ENCODE data around the gene TWNK.
A peak's percentile ranks its signal among the peaks of the same experiment; 100 is the strongest.
"Not testable (repeated sequence)": the region's sequence is repeated elsewhere in the genome, so short reads cannot be mapped to it uniquely, and the experiment has no call there.

TWNK gene

DNA sequence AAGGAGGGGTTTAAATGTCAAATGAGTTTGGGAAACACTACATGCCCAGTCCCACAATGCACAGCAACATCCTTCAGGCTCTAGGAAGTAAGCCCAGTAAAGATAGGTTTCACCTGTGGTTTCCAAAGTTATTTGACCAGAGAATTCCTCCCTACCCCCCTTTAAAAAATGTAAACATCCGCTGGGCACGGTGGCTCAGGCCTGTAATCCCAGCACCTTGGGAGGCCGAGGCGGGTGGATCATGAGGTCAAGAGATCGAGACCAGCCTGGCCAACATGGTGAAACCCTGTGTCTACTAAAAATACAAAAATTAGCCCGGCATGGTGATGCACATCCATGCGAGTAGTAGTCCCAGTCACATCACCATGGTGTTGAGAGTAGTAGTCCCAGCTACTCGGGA is 11.9 kb upstream of the TWNK start:
- not testable (repeated sequence) for DNase-seq

DNA sequence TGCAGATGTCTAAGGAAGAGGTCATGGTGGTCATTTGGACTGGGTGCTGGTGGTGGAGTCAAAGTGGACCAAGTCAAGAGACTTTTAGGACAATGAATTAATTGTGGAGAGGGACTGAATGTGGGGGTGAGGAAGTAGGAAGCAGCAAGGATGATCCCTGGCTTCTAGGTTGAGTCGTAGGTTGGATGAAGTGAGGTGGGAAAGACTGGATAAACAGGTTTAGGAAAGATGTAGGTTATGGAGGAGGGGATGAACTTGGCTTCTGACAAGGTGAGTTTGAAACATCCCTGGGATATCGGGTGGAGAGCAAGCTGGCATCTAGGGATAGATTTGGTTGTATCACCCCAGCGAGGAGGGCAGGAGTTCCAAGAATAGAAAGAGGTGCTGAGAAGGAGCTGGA is 10.4 kb upstream of the TWNK start:
- no peak for DNase-seq

DNA sequence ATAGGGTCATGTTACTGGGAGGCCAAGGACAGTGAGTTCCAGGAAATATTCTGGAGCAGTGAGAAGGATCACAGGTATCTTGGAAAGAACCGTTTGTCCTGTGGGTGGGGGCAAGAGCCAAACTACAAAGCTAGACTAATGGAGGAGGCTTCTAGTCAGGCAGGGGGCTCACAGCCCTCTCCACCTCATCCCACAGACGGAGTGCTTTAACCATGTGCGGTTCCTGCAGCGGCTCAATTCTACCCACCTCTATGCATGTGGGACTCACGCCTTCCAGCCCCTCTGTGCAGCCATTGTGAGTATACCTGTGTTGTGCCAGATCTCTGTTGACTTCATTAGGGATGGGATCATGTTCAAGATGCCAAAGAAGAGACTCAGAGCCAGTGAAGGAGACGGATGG is 9.9 kb upstream of the TWNK start:
- DNase-seq: no peak

DNA sequence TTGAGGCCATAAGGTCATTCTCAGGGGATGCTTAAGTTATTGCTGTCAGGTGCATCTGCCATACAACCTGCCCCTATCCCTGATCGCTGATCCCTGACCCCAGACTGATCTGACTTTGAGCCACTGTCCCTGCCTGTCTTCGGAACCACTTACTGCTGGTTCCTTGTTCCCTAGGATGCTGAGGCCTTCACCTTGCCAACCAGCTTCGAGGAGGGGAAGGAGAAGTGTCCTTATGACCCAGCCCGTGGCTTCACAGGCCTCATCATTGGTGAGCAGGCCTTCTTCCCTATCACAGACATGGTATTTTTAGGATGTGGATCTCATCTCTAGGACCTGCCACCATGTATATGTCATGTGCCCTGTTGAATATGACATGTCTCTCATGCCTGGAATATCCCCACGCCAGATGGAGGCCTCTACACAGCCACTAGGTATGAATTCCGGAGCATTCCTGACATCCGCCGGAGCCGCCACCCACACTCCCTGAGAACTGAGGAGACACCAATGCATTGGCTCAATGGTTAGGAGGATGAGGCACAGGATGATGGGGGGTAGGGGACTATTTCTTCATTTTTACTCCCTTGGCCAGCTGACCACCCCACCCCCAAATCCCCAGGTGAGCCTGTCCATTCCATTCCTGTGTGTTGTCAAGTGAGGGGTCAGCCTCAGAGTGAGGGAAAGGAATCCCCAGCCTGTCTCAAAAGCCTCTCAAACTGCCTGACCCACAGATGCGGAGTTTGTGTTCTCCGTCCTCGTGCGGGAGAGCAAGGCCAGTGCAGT is 9.0 kb upstream of the TWNK start:
- DNase-seq: no peak

DNA sequence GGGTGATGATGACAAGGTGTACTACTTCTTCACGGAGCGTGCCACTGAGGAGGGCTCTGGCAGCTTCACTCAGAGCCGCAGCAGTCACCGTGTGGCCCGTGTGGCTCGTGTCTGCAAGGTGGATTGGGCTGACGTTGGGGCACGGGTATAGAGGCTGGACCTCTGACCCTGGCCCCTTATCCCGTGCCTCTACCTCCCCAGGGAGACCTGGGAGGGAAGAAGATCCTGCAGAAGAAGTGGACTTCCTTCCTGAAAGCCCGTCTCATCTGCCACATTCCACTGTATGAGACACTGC is 8.5 kb upstream of the TWNK start:
- no peak for DNase-seq

DNA sequence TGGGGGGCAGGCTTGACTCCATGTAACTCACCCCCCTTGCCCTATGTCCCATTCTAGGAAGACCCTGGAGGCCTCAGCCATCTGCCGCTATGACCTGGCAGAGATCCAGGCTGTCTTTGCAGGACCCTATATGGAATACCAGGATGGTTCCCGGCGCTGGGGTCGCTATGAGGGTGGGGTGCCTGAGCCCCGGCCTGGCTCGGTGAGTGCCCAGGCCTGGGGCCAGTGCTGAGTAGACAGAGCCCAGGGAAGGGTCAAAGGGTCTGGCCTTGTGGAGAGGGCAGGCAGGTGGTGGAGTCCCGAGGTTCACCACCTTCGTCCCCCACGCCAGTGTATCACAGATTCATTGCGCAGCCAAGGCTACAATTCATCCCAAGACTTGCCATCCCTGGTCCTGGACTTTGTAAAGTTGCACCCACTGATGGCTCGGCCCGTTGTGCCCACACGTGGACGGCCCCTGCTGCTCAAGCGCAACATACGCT is 7.5 kb upstream of the TWNK start:
- no peak for DNase-seq

DNA sequence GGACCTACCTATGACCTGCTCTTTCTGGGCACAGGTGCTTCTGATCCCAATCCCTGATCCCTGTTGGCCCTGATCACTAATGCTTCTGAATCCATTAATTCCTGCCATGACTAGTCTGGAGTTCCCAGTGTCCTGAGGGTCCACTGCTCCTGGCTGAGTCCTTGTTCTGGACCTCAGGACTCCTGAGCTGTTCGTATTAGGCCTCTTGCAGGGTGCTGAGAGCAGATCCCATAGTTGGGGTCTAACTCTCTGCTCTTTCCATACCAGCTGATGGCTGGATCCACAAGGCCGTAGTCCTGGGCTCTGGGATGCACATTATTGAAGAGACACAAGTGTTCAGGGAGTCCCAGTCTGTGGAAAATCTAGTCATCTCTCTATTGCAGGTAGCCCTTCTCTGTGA is 7.0 kb upstream of the TWNK start:
- DNase-seq: no peak

DNA sequence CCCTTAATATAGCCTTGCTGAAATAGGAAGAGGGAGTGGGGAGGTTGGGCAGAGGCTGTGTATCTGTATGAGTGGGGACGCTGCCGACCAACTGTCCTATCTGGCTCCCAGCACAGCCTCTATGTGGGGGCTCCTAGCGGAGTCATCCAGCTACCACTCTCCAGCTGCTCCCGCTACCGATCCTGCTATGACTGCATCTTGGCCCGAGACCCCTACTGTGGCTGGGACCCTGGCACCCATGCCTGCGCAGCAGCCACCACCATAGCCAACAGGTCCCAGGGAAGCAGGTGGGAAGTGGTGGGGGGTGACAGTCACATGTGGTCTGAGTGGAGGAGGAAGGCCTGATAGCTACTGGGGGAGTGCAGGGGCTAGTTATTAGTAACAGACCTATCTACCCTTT is 6.6 kb upstream of the TWNK start:
- DNase-seq: no peak

DNA sequence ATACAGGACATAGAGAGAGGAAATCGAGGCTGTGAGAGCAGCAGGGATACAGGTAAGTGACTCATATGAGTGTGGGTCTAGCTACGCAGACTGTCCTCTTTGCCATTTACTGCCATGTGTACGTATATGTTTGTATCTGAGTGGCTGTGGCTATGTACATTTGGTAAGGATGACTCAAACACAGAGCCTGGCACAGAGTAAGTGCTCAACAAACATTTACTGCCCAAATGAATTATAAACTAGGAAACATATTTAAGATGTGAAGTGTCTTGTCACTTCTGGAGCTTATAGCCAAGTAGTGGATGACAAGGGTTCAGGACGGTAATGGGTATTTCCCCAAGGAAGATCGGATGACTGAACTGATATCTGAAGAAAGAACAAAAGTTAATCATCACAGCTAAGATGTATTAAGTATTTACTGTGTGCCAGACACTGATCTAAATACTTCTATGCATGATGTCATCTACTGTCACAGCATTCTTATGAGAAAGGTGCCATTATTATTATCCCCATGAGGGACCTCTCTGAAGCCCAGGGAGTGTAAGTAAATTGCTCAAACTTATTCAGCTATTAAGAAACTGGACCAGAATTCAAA is 6.1 kb upstream of the TWNK start:
- no peak for DNase-seq

DNA sequence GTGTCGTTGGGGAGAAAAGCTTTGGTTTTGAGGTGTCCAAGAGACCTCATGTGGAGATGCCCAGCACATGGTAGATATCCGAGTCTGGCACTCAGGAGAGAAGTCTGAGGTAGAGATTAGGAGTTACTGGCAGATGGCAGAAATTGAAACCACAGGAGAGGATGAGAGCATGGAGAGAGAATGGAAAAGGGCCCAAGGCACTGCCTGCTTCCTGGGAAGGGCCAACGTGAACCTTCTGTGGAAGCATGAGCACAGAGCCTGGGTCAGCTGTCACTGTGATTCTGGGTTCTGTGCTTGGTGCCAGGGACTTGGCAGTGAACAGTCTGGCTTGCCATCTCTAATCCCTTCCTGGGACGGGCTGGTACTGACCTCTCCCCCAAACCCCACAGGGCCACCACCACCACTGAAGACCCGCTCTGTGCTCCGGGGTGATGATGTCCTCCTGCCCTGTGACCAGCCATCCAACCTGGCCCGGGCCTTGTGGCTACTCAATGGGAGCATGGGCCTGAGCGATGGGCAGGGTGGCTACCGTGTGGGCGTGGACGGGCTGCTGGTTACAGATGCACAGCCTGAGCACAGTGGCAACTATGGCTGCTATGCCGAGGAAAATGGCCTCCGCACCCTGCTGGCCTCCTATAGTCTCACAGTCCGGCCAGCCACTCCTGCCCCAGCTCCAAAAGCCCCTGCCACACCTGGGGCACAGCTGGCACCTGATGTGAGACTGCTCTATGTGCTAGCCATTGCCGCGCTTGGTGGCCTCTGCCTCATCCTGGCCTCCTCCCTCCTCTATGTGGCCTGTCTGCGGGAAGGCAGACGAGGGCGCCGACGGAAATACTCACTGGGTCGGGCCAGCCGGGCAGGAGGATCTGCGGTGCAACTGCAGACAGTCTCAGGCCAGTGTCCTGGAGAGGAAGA is 4.2 kb upstream of the TWNK start:
- no peak for DNase-seq

DNA sequence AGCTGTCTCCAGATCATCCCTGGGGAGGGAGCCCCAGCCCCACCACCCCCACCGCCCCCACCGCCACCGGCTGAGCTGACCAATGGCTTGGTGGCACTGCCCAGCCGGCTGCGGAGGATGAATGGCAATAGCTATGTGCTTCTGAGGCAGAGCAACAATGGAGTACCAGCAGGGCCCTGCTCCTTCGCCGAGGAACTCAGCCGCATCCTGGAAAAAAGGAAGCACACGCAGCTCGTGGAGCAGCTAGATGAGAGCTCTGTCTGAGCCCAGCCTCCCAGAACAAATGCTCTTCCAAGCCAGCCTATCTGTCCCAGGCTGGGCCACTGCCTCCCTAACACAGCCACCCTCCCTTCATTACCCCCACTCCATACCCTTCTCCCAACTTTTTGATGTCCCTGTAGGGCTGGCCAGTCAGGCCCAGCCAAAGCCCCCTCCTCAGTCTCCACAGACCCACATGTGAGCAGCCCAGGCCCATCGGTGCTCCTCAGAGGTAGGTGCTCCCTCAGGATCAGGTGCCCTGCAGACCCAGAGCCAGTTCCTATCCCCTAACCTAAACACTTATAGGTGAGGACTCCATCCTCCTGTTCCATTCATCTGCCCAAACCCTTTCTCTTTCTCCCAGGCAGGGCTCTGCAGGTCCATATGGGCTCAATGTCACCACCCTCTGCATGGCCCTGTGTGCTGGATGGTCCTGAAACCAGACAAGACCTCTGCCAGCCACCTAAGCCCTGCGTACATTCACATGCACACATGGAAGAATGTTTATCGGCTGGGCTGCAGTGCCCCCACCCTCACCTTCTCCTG is 3.3 kb upstream of the TWNK start:
- no peak for DNase-seq

DNA sequence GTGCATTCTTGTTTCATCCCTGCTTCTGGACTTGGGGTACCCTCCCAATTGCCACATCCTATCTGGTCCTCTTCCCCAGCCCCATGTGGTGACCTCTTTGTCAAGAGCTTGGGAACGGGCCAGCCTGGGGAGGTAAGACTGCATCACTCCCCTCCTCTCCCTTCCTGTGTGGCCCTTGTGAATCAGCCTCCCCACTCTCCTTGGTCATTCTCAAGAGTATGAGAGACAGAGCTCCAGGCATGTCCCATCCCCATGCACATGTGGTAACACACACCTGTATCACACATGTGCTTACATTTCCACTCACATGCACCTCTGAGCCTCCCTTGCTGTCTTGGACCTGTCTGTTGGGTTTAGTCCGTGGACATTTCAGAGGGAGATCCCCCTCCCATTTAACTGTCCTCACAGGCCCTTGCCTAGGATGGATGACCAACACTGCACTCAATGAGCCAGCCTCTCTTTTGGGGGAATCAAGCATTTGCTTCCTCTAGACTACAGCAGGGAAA is 2.6 kb upstream of the TWNK start:
- no peak for DNase-seq

DNA sequence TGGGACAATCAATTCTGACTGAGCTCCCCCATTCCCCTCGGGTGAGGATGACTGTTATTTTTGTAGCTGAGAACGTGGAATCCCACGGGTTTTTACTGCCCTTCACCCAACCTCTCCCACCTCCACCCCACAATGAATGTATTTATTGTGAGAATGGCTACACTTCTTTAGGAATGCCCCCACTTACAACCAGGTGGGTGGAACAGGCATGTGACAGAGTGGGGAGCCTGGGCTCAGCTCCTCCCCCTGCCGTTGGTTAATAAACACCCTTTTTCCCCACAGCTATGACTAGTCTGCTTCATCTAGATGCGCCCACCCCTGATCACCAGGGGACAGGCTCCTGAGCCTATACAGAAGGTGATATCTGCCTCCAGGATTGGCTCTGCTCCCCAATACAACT is 2.0 kb upstream of the TWNK start:
- DNase-seq: no peak

DNA sequence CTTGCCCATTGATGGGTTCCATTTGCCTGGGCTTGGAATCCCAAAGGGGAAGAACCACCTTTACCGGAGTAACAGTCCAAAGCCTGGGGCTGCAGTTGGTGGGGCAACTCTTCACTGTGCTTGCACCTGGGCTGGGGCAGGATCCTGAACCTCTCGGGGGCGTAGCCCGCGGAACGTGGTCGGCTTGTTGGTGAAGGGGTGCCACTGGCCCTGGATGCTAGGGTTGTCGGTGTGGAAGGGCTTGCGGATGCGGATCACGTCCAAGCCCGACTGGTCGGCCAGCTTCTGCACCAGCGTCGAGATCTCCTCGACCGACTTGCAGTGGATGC is 756 bp upstream of the TWNK start:
- no peak for DNase-seq

DNA sequence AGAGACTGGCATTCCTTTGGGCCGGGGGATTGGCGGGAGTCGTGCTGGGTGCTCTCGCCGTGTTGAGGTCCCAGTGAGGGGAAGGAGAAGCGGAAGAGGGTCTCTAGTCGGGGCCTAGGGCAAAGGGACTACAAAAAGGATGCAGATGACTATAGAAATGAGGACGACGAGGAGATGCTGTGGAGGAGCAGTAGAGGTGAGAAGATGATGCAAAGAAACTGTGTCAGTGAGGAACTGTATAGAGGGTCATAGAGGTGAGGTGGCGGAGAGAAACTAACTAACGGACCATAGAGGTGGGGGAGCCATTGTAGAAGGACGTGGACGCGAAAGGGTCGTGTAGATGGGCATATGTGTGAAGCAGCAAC is 324 bp downstream of the TWNK start:
- DNase-seq: no peak

DNA sequence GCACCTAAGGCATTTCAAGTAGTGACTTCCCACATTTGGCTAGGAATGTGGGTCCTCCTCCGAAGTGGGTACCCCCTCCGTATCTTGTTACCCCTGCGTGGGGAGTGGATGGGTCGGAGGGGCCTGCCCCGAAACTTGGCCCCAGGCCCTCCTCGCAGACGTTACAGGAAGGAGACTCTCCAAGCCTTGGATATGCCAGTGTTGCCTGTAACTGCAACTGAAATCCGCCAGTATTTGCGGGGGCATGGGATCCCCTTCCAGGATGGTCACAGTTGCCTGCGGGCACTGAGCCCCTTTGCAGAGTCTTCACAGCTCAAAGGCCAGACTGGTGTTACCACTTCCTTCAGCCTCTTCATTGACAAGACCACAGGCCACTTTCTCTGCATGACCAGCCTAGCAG is 823 bp downstream of the TWNK start:
- DNase-seq: no peak

DNA sequence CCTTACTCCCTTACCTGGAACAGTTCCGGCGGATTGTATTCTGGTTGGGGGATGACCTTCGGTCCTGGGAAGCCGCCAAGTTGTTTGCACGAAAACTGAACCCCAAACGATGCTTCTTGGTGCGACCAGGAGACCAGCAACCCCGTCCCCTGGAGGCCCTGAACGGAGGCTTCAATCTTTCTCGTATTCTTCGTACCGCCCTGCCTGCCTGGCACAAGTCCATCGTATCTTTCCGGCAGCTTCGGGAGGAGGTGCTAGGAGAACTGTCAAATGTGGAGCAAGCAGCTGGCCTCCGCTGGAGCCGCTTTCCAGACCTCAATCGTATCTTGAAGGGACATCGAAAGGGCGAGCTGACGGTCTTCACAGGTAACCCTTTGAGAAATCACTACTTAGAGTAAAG is 1.7 kb downstream of the TWNK start:
- DNase-seq: no peak

DNA sequence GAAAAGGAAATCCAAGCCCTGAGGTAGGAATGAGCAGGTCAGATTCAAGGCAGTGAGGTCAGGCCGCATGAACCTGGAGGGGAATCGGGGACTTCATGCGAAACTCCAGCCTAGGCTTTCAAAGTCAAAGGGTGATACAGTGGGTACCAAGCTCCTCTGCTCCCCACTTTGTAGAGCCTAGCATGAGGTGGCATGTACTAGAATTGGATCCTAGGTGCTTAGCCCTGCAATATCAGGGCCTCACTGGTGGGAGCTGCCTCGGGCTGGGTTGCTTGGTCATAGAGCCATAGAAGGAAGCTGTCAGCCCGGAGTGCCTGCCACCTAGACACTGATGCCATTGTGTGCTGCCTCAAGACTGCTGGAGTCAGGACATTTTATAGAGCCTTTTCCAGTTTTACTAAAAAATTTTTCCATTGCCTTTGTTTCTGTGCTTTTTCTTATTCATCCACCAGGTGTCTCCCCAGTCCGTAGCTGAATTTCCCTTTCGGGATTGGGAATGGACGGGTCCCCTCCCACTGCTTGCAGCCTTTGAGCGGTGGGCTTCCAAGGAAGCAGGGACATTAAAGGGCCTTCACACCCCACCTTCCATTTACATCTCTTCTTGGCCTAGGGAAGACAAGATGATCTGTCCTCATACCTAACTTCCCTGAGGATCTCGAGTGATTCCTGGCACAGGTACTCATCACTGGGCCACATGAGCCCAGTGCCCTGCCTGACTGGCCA is 6.8 kb downstream of the TWNK start:
- DNase-seq: peak; percentile 53 to 79

DNA sequence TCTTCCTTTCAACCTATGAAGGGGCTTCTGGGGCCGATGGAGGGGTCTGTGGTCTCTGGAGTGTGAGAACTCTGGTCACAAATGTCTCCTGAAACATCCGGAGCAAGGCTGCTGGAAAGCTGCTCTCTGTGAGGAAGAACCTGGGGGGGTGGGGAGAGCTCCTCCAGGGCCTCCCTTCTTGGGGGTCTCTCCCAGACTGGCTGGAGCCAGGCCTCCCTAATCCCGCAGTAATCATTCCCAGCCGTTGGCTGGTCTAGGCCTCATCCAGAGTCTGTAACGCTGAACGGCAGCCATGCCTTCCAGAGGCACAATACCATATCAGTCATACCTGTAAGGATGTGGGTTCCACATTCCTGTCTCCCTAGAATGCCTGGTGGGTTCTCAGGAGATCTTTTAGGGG is 7.8 kb downstream of the TWNK start:
- no peak for DNase-seq

DNA sequence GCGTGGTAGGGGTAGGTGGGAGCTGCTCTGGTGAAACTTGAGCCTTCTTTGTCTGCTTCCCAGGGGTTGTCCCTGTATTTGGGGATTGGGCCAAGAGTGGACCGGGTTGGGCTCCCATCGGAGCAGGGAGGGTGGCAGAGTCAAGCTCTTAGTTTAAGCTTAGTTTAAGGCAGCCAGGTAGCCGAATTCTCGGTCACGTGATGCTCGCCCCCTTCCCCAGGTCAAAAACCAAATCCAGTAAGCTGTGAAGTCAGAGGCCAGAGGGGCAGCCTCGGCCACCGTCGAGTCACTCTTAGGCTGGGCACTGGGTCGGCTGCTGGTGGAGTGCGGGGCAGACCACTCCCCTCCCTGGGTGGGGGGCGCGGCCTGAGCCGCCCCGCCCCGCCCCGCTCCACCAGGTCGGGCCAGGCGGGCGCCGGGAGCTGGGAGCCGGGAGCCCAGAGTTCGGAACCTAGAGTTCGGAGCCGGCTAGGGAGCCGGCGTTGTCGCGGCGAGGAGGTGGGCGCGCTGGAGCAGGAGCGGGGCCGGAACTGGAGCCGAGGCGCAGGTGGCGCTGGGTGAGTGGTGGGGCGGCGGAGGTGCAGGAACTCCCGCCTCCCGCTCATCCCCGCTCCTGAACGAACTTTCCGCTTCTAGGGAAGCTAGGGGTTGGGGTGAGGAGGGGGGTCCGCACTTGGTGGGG is 9.5 kb downstream of the TWNK start:
- peak; percentile 53 to 65 for DNase-seq

DNA sequence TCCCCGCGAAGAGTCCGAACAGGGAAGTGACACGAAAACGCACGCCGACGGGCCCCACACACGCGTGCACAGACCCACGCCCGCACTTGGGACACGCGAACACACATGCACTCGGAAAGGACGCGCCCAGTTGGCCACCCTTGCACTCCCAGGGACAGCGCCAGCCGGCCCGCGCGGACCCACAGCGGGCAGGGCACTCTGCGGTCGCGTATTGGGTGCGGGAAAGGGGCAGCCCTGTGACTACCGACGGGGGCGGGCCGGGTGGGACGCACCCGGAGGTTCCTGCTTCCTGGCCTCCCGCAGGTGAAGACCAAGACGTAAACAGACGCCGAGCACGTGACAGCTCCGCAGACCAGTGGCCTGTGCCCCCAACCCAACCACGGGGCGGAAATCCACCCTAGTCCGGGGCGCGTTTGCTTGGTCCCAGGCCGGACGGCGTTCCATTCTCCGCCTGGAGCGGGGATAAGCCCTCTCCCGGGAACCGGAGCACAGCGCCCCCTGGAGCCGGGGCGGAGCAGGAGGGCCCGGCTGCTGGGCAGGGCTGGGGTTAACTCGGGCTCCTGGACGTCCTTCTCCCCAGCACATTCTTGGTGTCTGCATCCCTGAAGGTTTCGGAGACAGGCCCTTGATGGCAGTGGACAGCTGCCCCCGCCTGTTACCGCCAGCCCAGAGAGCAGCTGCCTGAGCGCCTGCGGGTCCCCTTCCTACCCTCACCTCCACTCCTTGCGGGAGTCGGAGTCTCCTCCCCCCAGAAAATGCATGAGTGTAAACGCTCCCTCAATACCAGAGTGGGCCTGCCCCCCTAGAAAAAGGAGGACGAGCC is 10.2 kb downstream of the TWNK start:
- DNase-seq: peak; percentile 74 to 83
